ENCODE data around the gene ARHGAP21.
"Not testable (repeated sequence)": the region's sequence is repeated elsewhere in the genome, so short reads cannot be mapped to it uniquely, and the experiment has no call there.

The ARHGAP21 gene

DNA sequence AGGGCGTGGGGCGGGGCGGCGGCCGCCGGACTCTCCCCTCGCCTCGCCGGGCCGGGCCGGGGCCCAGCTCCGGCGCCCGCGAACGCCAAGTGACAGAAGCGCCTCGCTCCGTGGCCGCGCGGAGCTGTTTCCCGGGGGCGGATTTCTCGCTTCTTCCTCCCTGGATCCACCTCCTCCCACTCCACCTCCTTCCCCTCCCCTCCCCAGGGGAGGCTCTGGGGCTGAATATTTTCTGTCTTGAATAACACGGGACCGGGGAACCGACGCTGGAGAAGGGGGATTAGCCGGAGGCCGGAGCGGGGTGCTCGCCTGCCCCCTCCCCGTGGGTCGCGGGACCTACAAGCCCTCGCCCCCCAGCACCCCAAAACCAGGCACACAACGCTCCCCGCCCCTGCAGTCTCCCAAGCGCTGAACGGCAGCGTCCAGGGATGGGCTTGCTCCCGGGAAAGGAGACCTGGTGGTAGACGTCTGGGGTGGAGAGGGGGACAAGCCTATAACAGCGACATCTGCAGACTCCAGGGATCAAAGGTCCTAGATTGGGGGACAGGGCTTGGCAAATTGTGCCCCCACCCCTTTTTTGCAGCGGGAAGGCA is at the start of gene ARHGAP21:
ARHGAP21 (minus strand) TSS at position 100 of the 593 bp plus-strand sequence. CDS start 1,988 bp downstream, outside the sequence.
- in situ Hi-C loops (cut with MboI; ENCODE audit: low sequenced_read_pairs) = no loop called here

DNA sequence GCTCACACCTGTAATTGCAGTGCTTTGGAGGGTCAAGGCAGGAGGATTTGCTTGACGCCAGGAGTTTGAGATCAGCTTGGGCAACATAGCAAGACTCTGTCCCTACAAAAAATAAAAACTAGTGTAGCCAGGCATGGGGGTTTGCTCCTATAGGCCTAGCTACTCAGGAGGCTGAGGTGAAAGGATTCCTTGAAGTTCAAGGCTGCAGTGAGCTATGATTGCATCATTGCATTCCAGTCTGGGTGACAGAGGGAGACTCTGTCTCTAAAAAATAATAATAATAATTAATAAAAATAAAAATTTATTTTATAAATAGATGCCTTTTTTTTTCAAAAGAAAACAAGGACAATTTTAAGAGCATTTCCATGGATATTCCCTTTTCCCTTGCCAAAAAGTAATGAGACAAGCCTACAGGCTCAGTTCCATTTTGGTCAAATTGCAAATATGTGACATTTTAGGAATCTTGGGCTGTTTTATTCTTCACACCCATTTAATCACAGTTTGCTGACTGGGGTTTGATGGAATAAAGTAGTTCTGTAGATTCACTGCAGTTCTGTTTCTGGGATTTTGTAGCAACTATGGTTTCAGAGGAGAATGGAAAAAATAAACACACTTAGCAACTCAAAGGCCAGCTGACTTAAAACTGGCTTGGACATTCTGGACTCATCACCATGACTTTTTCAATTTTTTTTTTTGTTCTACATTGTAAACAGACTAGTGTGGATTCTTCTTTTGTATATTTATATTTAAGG is 48.4 kb upstream of the ARHGAP21 start:
- in situ Hi-C loops (cut with MboI; ENCODE audit: low sequenced_read_pairs) = no loop called here

DNA sequence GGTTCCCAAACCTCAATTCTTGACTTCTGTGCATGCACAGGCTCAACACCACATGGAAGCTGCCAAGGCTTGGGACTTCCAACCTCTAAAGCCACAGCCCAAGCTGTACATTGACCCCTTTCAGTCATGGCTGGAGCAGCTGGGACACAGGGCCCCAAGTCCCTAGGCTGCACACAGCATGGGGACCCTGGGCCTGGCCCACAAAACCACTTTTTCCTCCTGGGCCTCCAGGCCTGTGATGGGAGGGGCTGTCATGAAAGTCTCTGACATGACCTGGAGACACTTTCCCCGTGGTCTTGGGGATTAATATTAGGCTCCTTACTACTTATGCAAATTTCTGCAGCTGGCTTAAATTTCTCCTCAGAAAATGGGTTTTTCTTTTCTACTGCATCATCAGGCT is 41.3 kb upstream of the ARHGAP21 start:
- in situ Hi-C loops (cut with MboI; ENCODE audit: low sequenced_read_pairs) = not testable (repeated sequence)

DNA sequence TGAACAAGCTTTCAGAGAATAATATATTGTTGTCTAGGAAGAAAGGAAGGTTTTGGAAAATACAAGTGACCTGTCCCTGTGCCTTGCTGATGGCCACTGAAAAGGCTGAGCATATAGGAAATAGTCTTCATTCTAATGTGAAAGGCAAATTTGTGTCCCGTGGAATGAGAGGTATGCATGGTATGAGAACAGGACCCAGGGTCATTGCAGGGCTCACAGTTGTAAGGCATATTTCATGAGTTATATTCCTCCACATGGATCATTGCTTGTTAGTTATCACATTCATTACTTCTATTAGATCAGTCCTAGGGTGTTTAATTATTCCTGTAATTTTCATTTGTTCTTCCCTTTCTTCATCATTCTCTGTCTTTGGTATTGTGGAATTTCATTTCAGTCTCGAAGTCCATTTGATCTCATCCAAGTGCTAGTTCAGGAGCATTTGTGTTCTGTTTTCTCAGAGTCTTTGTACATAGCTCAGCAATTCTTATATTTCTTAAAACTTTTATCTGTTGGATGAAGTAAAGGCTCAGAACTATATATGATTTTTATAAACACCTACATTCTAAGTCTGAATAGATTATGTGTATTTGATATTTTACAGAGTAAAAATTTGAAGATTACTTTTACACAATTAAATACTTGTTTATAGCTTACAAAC is 39.4 kb upstream of the ARHGAP21 start:
- in situ Hi-C loops (cut with MboI; ENCODE audit: low sequenced_read_pairs) = no loop called here

DNA sequence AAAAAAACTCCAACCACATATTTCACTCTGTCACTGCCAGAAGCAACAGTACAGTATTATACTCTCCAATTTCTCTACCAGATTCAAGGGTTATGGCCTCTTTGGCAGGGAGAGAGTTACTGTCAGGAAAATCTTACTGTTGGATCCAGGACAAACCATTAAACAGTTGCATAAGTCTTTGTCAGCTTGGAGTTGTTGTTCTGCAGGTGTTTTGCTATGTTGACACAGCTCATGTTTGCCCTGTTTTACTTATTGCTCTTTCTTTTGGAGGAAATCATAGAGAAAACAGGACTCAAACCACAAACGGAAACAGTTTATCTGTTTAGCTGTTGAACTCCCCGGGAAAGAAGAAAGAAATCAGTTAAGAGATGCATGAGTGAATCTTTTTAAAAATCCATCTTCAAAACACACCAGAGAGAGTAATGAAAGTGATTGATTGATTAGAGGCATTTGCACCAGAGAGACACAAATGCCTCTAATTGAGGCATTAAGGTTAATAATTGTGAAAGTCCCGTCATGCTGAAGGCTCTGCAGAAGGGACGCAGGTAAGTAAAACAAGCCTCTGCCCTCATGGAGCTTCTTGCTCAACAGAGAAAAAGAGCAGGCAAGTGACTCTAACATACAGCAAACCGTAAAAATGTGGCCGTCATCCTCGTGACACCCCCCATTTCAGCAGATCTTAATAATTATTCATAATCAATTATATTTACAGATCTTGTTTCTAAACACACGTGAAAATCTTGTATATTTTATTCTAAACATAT is 38.7 kb upstream of the ARHGAP21 start:
- in situ Hi-C loops (cut with MboI; ENCODE audit: low sequenced_read_pairs) = no loop called here

DNA sequence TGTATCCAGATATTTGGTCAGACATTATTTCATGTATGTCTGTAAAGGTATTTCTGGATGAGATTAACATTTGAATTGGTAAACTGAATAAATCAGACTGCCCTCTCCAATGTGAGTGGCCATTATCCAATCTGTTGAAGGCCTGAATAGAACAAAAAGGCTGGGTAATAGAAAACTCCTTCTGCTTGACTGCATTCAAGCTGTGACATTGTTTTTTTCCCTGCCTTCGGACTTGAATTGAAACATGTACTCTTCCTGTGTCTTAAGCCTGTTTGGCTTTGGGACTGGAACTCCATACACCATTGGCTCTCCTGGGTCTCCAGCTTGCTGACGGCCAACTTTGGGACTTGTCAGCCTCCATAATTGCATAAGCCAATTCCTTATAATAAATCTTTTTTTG is 36.0 kb upstream of the ARHGAP21 start:
- in situ Hi-C loops (cut with MboI; ENCODE audit: low sequenced_read_pairs) = no loop called here

DNA sequence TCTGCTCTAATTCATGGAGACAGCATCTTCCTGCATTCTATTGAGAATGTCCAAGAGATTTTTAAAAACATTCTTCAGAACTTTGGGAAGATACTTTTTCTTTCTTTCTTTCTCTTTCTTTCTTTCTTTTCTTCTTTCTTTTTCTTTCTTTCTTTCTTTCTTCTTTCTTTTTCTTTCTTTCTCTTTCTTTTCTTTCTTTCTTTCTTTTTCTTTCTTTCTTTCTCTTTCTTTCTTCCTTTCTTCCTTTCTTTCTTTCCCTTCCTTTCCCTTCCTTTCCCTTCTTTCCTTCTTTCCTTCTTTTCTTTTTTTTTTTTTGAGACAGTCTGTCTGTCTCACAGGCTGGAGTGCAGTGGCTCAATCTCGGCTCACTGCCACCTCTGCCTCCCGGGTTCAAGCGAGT is 34.6 kb upstream of the ARHGAP21 start:
- in situ Hi-C loops (cut with MboI; ENCODE audit: low sequenced_read_pairs) = not testable (repeated sequence)

DNA sequence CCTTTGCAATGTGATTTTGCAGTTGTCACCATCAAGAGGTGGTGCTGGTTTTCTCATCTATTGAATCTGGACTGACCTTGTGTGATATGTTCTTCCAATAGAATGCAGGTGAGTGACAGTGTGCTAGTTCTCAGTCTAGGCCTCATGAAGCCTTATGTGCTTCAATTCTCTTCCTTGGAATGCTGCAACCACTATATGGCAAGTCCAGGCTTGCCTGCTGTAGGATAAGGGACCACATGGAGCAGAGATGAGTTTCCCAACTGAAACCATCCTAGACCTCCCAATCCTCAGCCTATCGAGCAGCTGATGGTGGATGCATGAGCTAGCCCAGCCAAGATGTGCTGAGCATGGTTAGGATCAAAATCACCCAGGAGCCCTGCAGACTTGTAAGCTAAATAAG is 32.6 kb upstream of the ARHGAP21 start:
- in situ Hi-C loops (cut with MboI; ENCODE audit: low sequenced_read_pairs) = no loop called here

DNA sequence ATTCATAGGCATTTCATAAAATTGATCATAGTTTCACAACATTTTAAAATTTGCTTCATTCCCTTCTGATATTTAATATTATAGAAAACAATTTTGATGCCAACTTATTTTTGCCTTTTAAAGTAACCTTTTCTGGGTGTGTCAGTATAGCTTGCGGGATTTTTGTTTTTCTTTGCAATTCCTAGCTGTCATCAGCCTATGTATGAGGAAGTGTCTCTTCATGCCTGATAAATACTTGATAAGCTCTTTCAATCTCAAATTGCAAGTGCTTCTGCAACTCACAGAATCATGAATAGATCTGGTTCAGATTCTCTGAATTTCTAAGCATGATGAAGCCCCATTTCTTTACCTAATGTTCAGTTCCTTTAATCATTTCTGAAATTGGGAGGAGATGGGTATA is 28.0 kb upstream of the ARHGAP21 start:
- in situ Hi-C loops (cut with MboI; ENCODE audit: low sequenced_read_pairs) = no loop called here

DNA sequence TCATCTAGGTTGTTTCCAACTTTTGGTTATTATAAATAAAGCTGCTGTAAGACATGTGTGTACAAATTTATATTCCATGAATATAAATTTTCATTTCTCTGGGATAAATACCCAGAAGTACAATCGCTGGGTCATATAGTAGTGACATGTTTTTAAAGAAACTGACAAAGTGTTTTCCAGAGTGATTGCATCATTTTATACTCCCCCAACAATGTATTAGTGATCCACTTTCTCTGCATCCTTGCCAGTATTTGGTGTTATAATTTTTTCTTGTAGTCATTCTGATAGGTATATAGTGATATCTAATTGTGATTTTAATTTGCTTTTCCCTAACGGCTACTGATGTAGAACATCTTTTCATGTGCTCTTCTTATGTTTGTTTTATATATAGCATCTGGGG is 27.0 kb upstream of the ARHGAP21 start:
- in situ Hi-C loops (cut with MboI; ENCODE audit: low sequenced_read_pairs) = no loop called here

DNA sequence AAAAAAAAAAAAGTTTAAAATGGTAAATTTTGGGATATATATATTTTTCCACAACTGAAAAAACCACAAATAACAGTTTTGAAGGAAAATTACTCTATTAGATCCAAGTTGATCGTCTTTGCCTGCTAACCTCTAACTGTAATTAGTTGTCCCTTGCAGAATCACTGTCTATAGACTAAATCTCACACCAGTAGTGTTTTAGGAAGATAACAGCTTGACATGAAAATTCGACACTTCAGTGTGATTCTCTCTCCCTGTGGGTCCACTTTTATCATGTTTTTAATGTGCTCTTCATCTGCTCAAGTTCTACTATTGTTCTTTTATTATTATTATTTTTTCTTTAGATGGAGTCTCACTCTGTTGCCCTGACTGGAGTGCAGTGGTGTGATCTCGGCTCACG is 24.5 kb upstream of the ARHGAP21 start:
- in situ Hi-C loops (cut with MboI; ENCODE audit: low sequenced_read_pairs) = no loop called here

DNA sequence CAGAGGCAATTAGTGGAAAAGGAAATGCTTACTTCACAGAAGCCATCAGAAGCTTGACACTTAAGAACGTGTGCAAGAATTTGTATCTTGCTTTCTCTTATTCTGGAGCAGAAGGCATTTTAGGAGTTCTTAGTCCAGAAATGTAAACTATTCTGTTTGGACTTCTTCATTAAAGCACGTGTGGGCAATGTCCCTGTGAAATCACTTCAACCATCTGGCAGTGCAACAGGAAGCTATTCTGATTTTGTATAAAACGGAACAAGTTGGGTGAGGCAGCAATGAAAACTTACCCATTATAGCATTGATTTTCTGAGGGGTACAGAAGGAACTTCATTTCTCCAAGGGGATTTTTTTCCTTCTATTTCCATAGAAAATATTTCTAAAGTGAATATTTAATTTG is 21.3 kb upstream of the ARHGAP21 start:
- in situ Hi-C loops (cut with MboI; ENCODE audit: low sequenced_read_pairs) = no loop called here

DNA sequence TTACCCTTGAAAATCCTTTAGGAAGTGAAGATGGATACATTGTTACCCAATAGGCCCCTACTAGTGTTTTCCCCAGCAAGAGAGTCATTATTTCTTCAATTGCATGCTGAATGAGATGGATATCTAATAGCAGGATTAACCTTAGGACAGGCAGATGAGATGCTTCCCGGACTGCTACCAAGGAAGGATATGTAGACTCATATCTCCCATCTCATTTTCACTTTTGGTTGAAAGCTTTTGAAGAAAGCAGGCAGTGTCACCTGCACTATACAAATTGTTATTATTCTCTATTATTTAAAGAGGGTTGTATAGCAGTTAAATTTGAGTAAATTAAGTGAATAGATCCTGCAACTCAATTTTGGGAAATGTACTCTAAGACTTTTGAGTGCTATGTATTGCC is 17.0 kb upstream of the ARHGAP21 start:
- in situ Hi-C loops (cut with MboI; ENCODE audit: low sequenced_read_pairs) = no loop called here

DNA sequence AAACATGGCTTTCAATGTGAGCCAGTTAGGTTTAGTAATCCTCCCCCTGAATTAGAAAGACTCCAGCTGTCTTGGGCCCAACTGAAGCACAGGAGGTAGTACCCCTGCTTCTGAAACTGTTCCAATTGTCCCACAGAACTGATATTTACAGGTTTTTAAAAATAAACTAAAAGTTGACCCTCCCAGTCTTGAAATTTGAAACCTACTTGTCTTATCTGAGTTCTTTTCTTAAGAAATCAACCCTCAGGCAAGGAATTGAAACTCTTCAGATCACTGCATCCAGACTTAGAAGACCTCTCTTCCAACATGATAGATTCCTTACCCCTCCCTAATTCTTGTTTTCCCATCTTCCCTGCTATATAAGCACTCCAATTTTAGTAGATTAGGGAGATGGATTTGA is 13.3 kb upstream of the ARHGAP21 start:
- in situ Hi-C loops (cut with MboI; ENCODE audit: low sequenced_read_pairs) = no loop called here

DNA sequence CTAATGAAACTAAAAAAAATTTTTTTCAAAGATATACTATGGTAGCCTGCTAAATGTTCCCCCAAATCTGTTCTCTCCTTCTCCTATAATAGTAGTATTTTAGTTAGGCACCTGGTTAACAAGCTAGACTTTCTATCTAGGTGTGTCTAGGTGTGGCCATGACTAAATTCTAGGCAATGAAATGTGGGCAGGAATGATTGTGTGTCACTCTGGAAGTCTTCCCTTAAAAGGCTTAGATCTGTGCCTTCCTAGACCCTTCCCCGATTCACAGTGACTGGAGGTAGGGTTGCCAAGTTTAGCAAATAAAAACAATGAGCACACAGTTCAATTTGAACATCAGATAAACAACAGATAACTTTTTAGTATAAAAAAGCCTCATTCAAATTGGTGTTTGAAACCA is 8.3 kb upstream of the ARHGAP21 start:
- in situ Hi-C loops (cut with MboI; ENCODE audit: low sequenced_read_pairs) = no loop called here

DNA sequence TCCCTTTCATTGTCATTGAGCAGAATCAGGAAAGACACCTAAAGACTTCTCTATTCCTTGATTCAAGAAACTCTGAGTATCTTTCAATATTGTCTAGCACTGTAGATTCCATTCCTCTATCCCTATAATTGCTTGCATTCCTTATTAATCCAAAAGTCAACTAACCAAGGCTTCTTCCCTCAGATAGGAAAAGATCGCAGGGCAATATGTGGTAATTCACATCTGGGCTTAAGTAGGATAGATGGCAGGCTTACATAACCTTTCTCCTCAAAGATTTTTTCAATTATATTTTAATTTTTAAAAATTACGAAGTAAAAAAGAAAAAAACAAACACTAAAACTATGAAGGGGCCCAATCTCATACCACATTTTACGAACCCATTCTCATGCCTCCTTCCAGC is 7.1 kb upstream of the ARHGAP21 start:
- in situ Hi-C loops (cut with MboI; ENCODE audit: low sequenced_read_pairs) = no loop called here

DNA sequence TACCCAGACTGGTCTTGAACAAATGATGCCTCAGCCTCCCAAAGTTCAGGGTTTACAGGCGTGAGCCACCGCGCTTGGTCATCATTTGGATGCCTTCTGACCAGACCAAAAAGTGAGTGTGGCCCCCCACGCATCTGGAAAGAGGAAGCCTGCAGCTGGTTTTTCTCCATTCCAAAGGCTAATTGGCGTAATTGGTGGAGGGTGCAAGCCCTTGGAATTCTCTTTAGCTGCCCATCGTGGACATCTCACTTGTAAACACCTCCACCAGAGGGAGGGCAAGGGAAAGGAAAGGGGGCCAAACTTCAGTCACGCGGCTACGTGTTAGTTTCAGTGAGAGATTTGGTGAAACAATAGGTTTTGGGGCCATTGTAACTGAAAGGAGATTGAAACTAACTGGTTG is 4.1 kb upstream of the ARHGAP21 start:
- in situ Hi-C loops (cut with MboI; ENCODE audit: low sequenced_read_pairs) = no loop called here

DNA sequence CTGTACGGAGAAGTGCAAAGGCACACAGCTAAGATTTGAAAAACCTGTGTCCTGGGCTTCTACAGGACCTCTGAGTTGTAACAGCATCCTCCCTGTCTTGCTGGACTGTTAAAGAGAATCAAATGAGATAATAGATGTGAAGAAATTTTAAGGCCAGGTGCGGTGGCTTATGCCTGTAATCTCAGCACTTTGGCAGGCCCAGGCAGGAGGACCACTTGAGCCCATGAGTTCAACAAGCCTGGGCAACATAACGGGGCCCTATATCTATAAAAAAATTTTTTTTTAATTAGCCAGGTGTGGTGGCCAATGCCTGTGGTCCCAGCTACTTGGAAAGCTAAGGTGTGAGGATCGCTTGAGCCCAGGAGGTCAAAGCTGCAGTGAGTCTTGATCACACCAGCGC is 2.9 kb upstream of the ARHGAP21 start:
- in situ Hi-C loops (cut with MboI; ENCODE audit: low sequenced_read_pairs) = no loop called here

DNA sequence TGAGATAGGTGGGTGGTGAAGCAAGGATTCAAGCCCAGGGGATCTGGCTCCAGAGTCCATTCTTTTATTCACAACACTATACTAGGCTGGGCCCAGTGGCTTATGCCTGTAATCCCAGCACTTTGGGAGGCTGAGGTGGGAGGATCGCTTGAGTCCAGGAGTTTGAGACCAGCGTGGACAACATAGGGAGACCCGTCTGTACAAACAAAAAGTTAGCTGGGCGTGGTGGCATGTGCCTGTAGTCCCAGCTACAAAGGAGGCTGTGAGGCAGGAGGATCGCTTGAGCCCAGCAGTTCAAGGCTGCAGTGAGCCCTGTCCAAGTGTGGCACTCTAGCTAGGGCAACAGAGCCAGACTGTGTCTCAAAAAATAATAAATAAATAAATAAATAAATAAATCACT is 2.3 kb upstream of the ARHGAP21 start:
- in situ Hi-C loops (cut with MboI; ENCODE audit: low sequenced_read_pairs) = not testable (repeated sequence)

DNA sequence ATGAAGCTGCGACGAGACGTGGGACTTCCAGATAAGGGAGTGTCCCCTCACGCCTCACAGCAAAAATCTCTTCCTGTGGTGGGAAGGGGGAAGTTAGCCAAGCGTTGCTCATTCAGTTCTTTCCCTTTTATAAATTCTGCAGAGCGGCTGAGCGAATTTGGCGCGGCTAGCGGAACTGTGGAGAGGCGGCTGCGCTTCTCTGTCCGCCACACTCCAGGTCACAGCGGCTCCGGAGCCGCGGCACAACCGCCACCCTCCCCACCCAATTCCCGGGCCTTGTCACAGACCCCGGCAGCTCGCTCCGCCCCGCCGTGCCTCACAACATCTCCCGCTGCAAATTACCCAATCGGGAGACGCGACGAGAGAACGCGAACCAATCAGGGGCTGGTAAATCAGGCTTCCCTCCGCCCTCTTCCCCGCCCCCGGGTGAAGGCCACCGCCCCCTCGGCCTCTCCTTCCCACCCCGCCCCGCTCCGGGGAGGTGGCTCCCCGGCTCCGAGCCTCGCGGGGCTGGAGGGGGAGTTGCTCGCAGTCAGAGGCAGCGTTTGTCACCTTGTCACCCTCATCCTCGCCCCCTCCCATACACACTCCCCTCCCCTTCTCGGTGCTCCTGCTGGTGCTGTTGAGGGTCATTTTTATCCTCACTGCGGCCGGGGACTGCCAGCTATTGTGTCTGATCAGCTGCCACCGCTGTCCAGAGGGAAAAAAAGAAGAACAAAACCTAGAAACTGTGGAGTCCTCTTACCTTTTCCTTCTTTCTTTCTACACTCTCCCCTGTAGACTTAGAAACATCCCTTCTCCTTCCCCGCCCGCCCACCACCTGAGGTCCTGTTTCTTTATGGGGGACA is 918 bp upstream of the ARHGAP21 start:
- in situ Hi-C loops (cut with MboI; ENCODE audit: low sequenced_read_pairs) = no loop called here

DNA sequence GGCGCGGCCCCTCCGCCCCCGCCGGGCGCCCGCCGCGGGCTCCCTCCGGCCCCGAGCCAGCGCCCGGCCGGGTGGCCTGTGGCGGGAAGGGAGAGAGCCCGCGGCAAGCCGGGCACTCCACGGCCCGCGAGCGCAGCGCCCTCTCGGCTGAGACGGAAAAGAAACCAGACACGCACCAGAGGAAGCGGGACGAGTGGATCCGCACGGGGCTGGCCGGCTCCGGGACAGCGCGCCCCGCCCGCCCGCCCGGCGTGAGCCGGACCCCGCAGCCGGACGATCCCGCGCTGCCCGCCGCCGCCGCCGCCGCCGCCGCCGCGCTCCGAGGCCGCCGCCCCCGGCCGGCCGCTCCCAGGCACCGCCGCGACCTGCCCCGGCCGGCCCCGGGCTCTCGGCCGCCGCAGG is 300 bp downstream of the ARHGAP21 start:
- in situ Hi-C loops (cut with MboI; ENCODE audit: low sequenced_read_pairs) = no loop called here
